ENCODE measurements around the gene SNRPA1.

The SNRPA1 gene

GRCh38 chr15:101318147-101318819 lies 23.2 kb upstream of the SNRPA1 start:
- DNase-seq, result no peak

- no peak for DNase-seq
Observed at GRCh38 chr15:101317336-101317872, 22.4 kb upstream of the SNRPA1 start.

- DNase-seq, result no peak
Observed at GRCh38 chr15:101316529-101316928, 21.5 kb upstream of the SNRPA1 start.

- no peak for DNase-seq
Observed at GRCh38 chr15:101315736-101316135, 20.7 kb upstream of the SNRPA1 start.

- DNase-seq, result no peak
Observed at GRCh38 chr15:101314336-101315125, 19.5 kb upstream of the SNRPA1 start.

GRCh38 chr15:101313041-101313761 lies 18.2 kb upstream of the SNRPA1 start:
- DNase-seq, result no peak

GRCh38 chr15:101310508-101310907 lies 15.5 kb upstream of the SNRPA1 start:
- no peak for DNase-seq

- no peak for DNase-seq
Observed at GRCh38 chr15:101310161-101310480, 15.1 kb upstream of the SNRPA1 start.

GRCh38 chr15:101309436-101310160 lies 14.6 kb upstream of the SNRPA1 start:
- no peak for DNase-seq

GRCh38 chr15:101308604-101309435 lies 13.8 kb upstream of the SNRPA1 start:
- no peak for DNase-seq

GRCh38 chr15:101307897-101308603 lies 13.0 kb upstream of the SNRPA1 start:
- DNase-seq, result no peak

GRCh38 chr15:101307048-101307896 lies 12.2 kb upstream of the SNRPA1 start:
- DNase-seq, result no peak

GRCh38 chr15:101306341-101307047 lies 11.4 kb upstream of the SNRPA1 start:
- DNase-seq, result no peak

- no peak for DNase-seq
Observed at GRCh38 chr15:101305820-101306255, 10.8 kb upstream of the SNRPA1 start.

- no peak for DNase-seq
Observed at GRCh38 chr15:101303408-101303807, 8.4 kb upstream of the SNRPA1 start.

GRCh38 chr15:101296418-101297405 lies 1.7 kb upstream of the SNRPA1 start:
- DNase-seq, result no peak

- DNase-seq, result no peak
Observed at GRCh38 chr15:101295607-101296161, 636 bp upstream of the SNRPA1 start.

GRCh38 chr15:101293122-101293521 lies 1.9 kb downstream of the SNRPA1 start:
- DNase-seq, result no peak
